B cell (primary cell): Measurements from ENCODE around the gene LRRC4C. TPM values are rescaled to one million over a fixed set of nuclear protein-coding genes. Genes with fewer than 3 reads are reported as not detected.
"Not testable (repeated sequence)": the region's sequence is repeated elsewhere in the genome, so short reads cannot be mapped to it uniquely, and the experiment has no call there.

Experiments
- ATAC-seq: fragments of 200-7000 bp; cut with Tn5 transposase; one replicate; pipeline ENCODE4 v1.10.0; 2021; ENCODE audit warnings: low read depth, mild to moderate bottlenecking, moderate number of reproducible peaks, moderate library complexity
- CTCF ChIA-PET: fragments of 350-600 bp; sonication (Branson Sonifier 250); formaldehyde crosslinking; loops from one replicate; lab custom pipeline; 2021; ENCODE audit warnings: antibody characterized with exemption, inconsistent platforms; lab: Charles Lee
- POLR2A ChIA-PET: fragments of 350-600 bp; sonication (Branson Sonifier 250); formaldehyde crosslinking; loops from one replicate; lab custom pipeline; 2021; ENCODE audit warnings: antibody characterized with exemption; lab: Charles Lee
- DNase-seq: peaks from one replicate; pipeline ENCODE4 v3.0.0; 2013
- H2AFZ ChIP-seq: 2 replicates; pipeline ENCODE4 v1.6.1; 2012; ENCODE audit warnings: mild to moderate bottlenecking, low read depth, low read length; ENCODE audit not compliant: insufficient read depth, poor library complexity, severe bottlenecking
- H3K27ac ChIP-seq, 2 donors: 1 replicate in 1 of 2; 2 replicates in 1 of 2; pipeline ENCODE4 v1.5.1; 2012 to 2013; ENCODE audit warnings: low read length in 2 of 2, mild to moderate bottlenecking in 2 of 2, moderate library complexity in 1 of 2
- H3K27me3 ChIP-seq, 4 experiments: fragments of 200-600 bp in 1 of 4; sonication (generic) in 1 of 4; replicated peaks in 1 of 4; 1 replicate in 2 of 4; 2 replicates in 2 of 4; pipeline versions ENCODE4 v1.6.1 to v1.7.0; 2013 to 2016; ENCODE audit warnings: low read length in 3 of 4, mild to moderate bottlenecking in 2 of 4, mixed read lengths in 1 of 4, moderate library complexity in 1 of 4; ENCODE audit not compliant: insufficient read depth in 4 of 4, control insufficient read depth in 3 of 4; ENCODE audit errors: control extremely low read depth in 1 of 4
- H3K36me3 ChIP-seq, 2 experiments: replicated peaks in 1 of 2; 1 replicate in 1 of 2; 2 replicates in 1 of 2; pipeline versions ENCODE4 v1.6.1 to v1.7.1; 2013; ENCODE audit warnings: low read length in 1 of 2; ENCODE audit not compliant: insufficient read depth in 2 of 2, control insufficient read depth in 1 of 2; ENCODE audit errors: control extremely low read depth in 1 of 2, extremely low read depth in 1 of 2
- H3K4me1 ChIP-seq, 2 donors: fragments of 200-600 bp in 1 of 2; sonication (generic) in 1 of 2; 1 replicate in 1 of 2; 2 replicates in 1 of 2; pipeline versions ENCODE4 v1.5.1 to v1.6.1; 2013 to 2017; ENCODE audit warnings: low read length in 2 of 2; ENCODE audit not compliant: control insufficient read depth in 2 of 2, insufficient read depth in 2 of 2
- H3K4me2 ChIP-seq: replicated peaks from 2 replicates; pipeline ENCODE3; 2012; ENCODE audit warnings: mild to moderate bottlenecking, low read depth, low read length; ENCODE audit not compliant: poor library complexity, severe bottlenecking
- H3K4me3 ChIP-seq, 5 experiments: fragments of 200-600 bp in 1 of 5; sonication (generic) in 1 of 5; 1 replicate in 3 of 5; 2 replicates in 2 of 5; pipeline versions ENCODE4 v1.5.1 to v1.7.0; 2011 to 2016; ENCODE audit warnings: low read length in 4 of 5, mild to moderate bottlenecking in 4 of 5, low read depth in 2 of 5, control low read depth in 1 of 5, moderate library complexity in 1 of 5; ENCODE audit not compliant: insufficient read depth in 1 of 5; ENCODE audit errors: control extremely low read depth in 1 of 5, extremely low read depth in 1 of 5
- H3K79me2 ChIP-seq: fragments of 200-600 bp; sonication (generic); one replicate; pipeline ENCODE4 v1.6.0; 2016; ENCODE audit warnings: low read length; ENCODE audit not compliant: control insufficient read depth, insufficient read depth
- H3K9ac ChIP-seq: fragments of 200-600 bp; sonication (generic); 2 replicates; pipeline ENCODE4 v1.6.1; 2017; ENCODE audit warnings: mild to moderate bottlenecking, low read length, moderate library complexity
- H3K9me3 ChIP-seq, 3 donors: one replicate each; pipeline versions ENCODE4 v1.6.1 to v1.7.1; 2013; ENCODE audit warnings: low read length in 2 of 3; ENCODE audit not compliant: control insufficient read depth in 2 of 3, insufficient read depth in 1 of 3; ENCODE audit errors: control extremely low read depth in 1 of 3
- H4K20me1 ChIP-seq: 2 replicates; pipeline ENCODE4 v1.6.0; 2012; ENCODE audit warnings: mild to moderate bottlenecking, low read length; ENCODE audit not compliant: insufficient read depth, control insufficient read depth, poor library complexity, severe bottlenecking
- H3K27ac Mint-ChIP-seq: one replicate; pipeline ENCODE4 v1.8.0; 2021; ENCODE audit warnings: mixed read lengths
- H3K27me3 Mint-ChIP-seq: one replicate; pipeline ENCODE4 v1.8.0; 2021; ENCODE audit warnings: mixed read lengths
- H3K4me1 Mint-ChIP-seq: one replicate; pipeline ENCODE4 v1.8.0; 2021; ENCODE audit warnings: mixed read lengths
- H3K4me3 Mint-ChIP-seq: one replicate; pipeline ENCODE4 v1.8.0; 2021; ENCODE audit warnings: mixed read lengths
- H3K9me3 Mint-ChIP-seq: one replicate; pipeline ENCODE4 v1.8.0; 2022; ENCODE audit warnings: mixed read lengths; ENCODE audit not compliant: insufficient read depth
- EZH2 ChIP-seq: IDR thresholded peaks from 2 replicates; pipeline ENCODE4 v1.6.1; 2012; ENCODE audit warnings: borderline replicate concordance, low read depth, mild to moderate bottlenecking, moderate library complexity, low read length; ENCODE audit not compliant: insufficient read depth, poor library complexity, severe bottlenecking
- WGBS: methylation state at CpG from one replicate; pipeline ENCODE4 v1.1.5; 2013; ENCODE audit warnings: missing lambda C conversion rate; ENCODE audit not compliant: insufficient coverage; 5-methylcytosine and 5-hydroxymethylcytosine counted together
- intact Hi-C: fragments of 100-400 bp; cut with micrococcal nuclease; formaldehyde crosslinking; loops from one replicate; pipeline ENCODE4 v1.10.0; 2022
- polyA plus RNA-seq: library from polyadenylated mRNA; depleted of rRNA; stranded (reverse); fragments of >200 nt; gene quantifications from 2 replicates; pipeline ENCODE4 v1.2.3, GENCODE V29; 2012
- total RNA-seq, 2 donors: library from RNA; stranded (reverse); fragments of 120-200 nt in 1 of 2; gene quantifications; 1 replicate in 1 of 2; 2 replicates in 1 of 2; pipeline versions ENCODE4 v1.2.3 to v1.2.4, GENCODE V29; 2013 to 2022
- TF ChIP-seq, protein P1 (sequence below): fragments of 200-600 bp; IDR thresholded peaks from one replicate; pipeline ENCODE4 v1.8.0; 2022; ENCODE audit warnings: antibody characterized with exemption, mild to moderate bottlenecking

Gene LRRC4C
- total and polyA plus RNA-seq, 2 donors (not counting 1 experiment from before 2014, with no cell fraction given) = 0.57 TPM; not detected in 1

DNA sequence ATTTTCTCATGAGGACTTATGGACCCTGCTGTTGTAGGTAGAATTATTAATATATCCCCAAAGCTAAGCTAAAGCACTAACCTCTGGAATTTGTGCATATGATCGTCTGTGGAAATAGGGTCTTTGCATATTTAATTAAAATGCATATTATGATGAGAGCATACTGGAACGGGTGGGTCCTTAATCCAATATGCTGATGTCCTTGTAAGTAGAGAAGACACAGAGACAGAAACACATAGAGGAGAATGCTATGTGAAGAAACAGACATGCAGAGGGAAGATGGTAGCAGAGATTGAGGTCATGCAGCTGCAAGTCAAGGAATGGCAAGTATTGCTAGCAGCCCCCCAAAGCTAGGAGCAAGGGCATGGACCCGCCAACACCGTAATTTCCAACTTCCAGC, 439.2 kb downstream of the LRRC4C start:
- 91% methylated on average over 3 of the region's 4 CpGs for WGBS
- no peak for ATAC-seq
- H3K4me1 Mint-ChIP-seq = no peaks in the 10 kb centered on the region

DNA sequence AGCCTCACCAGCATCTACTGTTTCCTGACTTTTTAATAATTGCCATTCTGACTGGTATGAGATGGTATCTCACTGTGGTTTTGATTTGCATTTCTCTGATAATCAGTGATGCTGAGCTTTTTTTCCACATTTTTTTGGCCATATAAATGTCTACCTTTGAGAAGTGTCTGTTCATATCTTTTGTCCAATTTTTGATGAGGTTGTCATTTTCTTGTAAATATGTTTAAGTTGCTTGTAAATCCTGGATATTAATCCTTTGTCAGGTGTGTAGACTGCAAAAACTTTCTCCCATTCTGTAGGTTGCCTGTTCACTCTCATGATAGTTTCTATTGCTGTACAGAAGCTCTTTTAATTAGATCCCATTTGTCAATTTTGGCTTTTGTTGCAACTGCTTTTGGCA, 439.8 kb downstream of the LRRC4C start:
- H2AFZ ChIP-seq, H3K4me3 Mint-ChIP-seq, H3K4me2 ChIP-seq, H3K36me3 ChIP-seq, H3K27me3 ChIP-seq, H3K4me3 ChIP-seq, CTCF ChIA-PET, H3K9me3 ChIP-seq, H3K9ac ChIP-seq, DNase-seq, H3K79me2 ChIP-seq, H3K9me3 Mint-ChIP-seq, intact Hi-C loops, H4K20me1 ChIP-seq, H3K4me1 Mint-ChIP-seq, H3K27ac ChIP-seq, H3K4me1 ChIP-seq, POLR2A ChIA-PET, ATAC-seq, H3K27me3 Mint-ChIP-seq, H3K27ac Mint-ChIP-seq: not testable (repeated sequence)

More for the DNA sequence above, 439.2 kb downstream of the LRRC4C start:
- POLR2A ChIA-PET = no interaction called here
- no peaks in the 10 kb centered on the region for H3K4me1 ChIP-seq
- Mint-ChIP-seq H3K9me3 (no peaks in the 10 kb centered on the region), H3K27me3 (no peaks in the 10 kb centered on the region), H3K4me3 (no peak overlapping the region), H3K27ac (no peak overlapping the region)
- H3K27me3 ChIP-seq = no peaks in the 10 kb centered on the region
- H3K79me2 ChIP-seq = no peaks in the 10 kb centered on the region
- H4K20me1 ChIP-seq = no peaks in the 10 kb centered on the region
- H3K9ac ChIP-seq = no peak overlapping the region
- no peak overlapping the region for H3K4me3 ChIP-seq
- H3K4me2 ChIP-seq = no peak overlapping the region
- H2AFZ ChIP-seq = no peak overlapping the region
- H3K27ac ChIP-seq = no peak overlapping the region
- TF ChIP-seq, protein P1, sequence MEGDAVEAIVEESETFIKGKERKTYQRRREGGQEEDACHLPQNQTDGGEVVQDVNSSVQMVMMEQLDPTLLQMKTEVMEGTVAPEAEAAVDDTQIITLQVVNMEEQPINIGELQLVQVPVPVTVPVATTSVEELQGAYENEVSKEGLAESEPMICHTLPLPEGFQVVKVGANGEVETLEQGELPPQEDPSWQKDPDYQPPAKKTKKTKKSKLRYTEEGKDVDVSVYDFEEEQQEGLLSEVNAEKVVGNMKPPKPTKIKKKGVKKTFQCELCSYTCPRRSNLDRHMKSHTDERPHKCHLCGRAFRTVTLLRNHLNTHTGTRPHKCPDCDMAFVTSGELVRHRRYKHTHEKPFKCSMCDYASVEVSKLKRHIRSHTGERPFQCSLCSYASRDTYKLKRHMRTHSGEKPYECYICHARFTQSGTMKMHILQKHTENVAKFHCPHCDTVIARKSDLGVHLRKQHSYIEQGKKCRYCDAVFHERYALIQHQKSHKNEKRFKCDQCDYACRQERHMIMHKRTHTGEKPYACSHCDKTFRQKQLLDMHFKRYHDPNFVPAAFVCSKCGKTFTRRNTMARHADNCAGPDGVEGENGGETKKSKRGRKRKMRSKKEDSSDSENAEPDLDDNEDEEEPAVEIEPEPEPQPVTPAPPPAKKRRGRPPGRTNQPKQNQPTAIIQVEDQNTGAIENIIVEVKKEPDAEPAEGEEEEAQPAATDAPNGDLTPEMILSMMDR = no peak
- no peak for TF ChIP-seq EZH2
- no peak for DNase-seq
- H3K36me3 ChIP-seq = no peaks in the 10 kb centered on the region
- no peaks in the 10 kb centered on the region for H3K9me3 ChIP-seq
- CTCF ChIA-PET = no interaction called here
- intact Hi-C loops = no loop called here
